Karpas-422 (cell line): ENCODE results near the gene MEGF6. TPM values are rescaled to one million over a fixed set of nuclear protein-coding genes. Genes with fewer than 3 reads are reported as not detected.

Experiments used
- DNase-seq: peaks from one replicate; pipeline ENCODE4 v3.0.0-alpha.2; 2015
- H2AFZ ChIP-seq: fragments of 200-600 bp; sonication (generic); 2 replicates; pipeline ENCODE4 v1.6.1; 2014; ENCODE audit warnings: antibody characterized with exemption, low read length, mixed read lengths
- H3K27ac ChIP-seq: fragments of 200-600 bp; sonication (generic); 2 replicates; pipeline ENCODE4 v1.5.1; 2014; ENCODE audit warnings: mild to moderate bottlenecking, low read length, moderate library complexity
- H3K27me3 ChIP-seq: fragments of 200-600 bp; sonication (generic); 2 replicates; pipeline ENCODE4 v1.6.1; 2014; ENCODE audit warnings: low read length, mixed read lengths
- H3K36me3 ChIP-seq: fragments of 200-600 bp; sonication (generic); 2 replicates; pipeline ENCODE4 v1.6.1; 2014; ENCODE audit warnings: low read length, mixed read lengths; ENCODE audit not compliant: insufficient read depth
- H3K4me1 ChIP-seq: fragments of 200-600 bp; sonication (generic); 2 replicates; pipeline ENCODE4 v1.6.1; 2014; ENCODE audit warnings: mild to moderate bottlenecking, low read length, mixed read lengths
- H3K4me2 ChIP-seq: fragments of 200-600 bp; sonication (generic); 2 replicates; pipeline ENCODE4 v1.6.1; 2014; ENCODE audit warnings: low read length, low read depth, mild to moderate bottlenecking; ENCODE audit not compliant: poor library complexity, severe bottlenecking
- H3K4me3 ChIP-seq: fragments of 200-600 bp; sonication (generic); 2 replicates; pipeline ENCODE4 v1.5.1; 2014; ENCODE audit warnings: mild to moderate bottlenecking, antibody characterized with exemption, low read length, mixed read lengths
- H3K79me2 ChIP-seq: fragments of 200-600 bp; sonication (generic); 2 replicates; pipeline ENCODE4 v1.6.1; 2014; ENCODE audit warnings: mild to moderate bottlenecking, low read length, mixed read lengths
- H3K9ac ChIP-seq: fragments of 200-600 bp; sonication (generic); 2 replicates; pipeline ENCODE4 v1.6.0; 2014; ENCODE audit warnings: low read length
- H3K9me2 ChIP-seq: fragments of 200-600 bp; sonication (generic), shearing (Covaris generic); replicated peaks from 2 replicates; pipeline ENCODE4 v1.6.0; 2014; ENCODE audit warnings: mild to moderate bottlenecking, low read length, moderate library complexity; ENCODE audit not compliant: insufficient read depth
- H3K9me3 ChIP-seq: fragments of 300-700, 200-600 bp; sonication (generic); 2 replicates; pipeline ENCODE4 v1.6.1; 2014; ENCODE audit warnings: low read length, mixed read lengths
- H4K20me1 ChIP-seq: fragments of 200-600 bp; sonication (generic); 2 replicates; pipeline ENCODE4 v1.6.1; 2014; ENCODE audit warnings: mild to moderate bottlenecking, antibody characterized with exemption, low read length, low read depth; ENCODE audit not compliant: insufficient read depth
- total RNA-seq: library from RNA; depleted of rRNA; stranded (reverse); fragments of >200 nt; shearing (Covaris generic); gene quantifications from 2 replicates; pipeline ENCODE4 v1.2.3, GENCODE V29; 2014; ENCODE audit warnings: low replicate concordance

MEGF6 gene
- total RNA-seq, 1 experiment from 2014 or later, result not detected

GRCh38 chr1:3568815-3569435 lies 42.4 kb downstream of the MEGF6 start:
- Histone ChIP-seq H3K79me2 (no peaks in the 10 kb centered on the region), H3K9me3 (no peaks in the 10 kb centered on the region; the same call in 1 of the 2 replicates), H3K9ac (no peak overlapping the region), H3K4me1 (peaks cover 16% of the 10 kb centered on the region), H3K4me3 (no peak overlapping the region), H3K9me2 (no peaks in the 10 kb centered on the region), H3K27ac (no peak overlapping the region), H3K36me3 (no peaks in the 10 kb centered on the region), H4K20me1 (no peaks in the 10 kb centered on the region), H2AFZ (no peak overlapping the region), H3K4me2 (no peak overlapping the region), H3K27me3 (no peaks in the 10 kb centered on the region)
- no peak for DNase-seq

GRCh38 chr1:3566951-3567804 lies 44.1 kb downstream of the MEGF6 start:
- peaks cover 16% of the 10 kb centered on the region for H3K4me1 ChIP-seq

GRCh38 chr1:3566003-3566885 lies 45.1 kb downstream of the MEGF6 start:
- H3K9me3 ChIP-seq, result no peaks in the 10 kb centered on the region; the same call in 1 of the 2 replicates
- no peak overlapping the region for H3K4me3 ChIP-seq
- H4K20me1 ChIP-seq, result no peaks in the 10 kb centered on the region
- no peak overlapping the region for H3K4me2 ChIP-seq
- H3K27me3 ChIP-seq, result no peaks in the 10 kb centered on the region
- H3K4me1 ChIP-seq, result peaks cover 16% of the 10 kb centered on the region
- no peaks in the 10 kb centered on the region for H3K79me2 ChIP-seq
- no peak overlapping the region for H3K9ac ChIP-seq
- H3K36me3 ChIP-seq, result no peaks in the 10 kb centered on the region
- no peak overlapping the region for H3K27ac ChIP-seq
- DNase-seq, result no peak
- no peaks in the 10 kb centered on the region for H3K9me2 ChIP-seq
- no peak overlapping the region for H2AFZ ChIP-seq

More at GRCh38 chr1:3566951-3567804, 44.1 kb downstream of the MEGF6 start:
- H2AFZ ChIP-seq, result no peak overlapping the region
- H3K9ac ChIP-seq, result no peak overlapping the region
- H3K9me2 ChIP-seq, result no peaks in the 10 kb centered on the region
- H3K79me2 ChIP-seq, result no peaks in the 10 kb centered on the region
- H3K9me3 ChIP-seq, result no peaks in the 10 kb centered on the region; the same call in 1 of the 2 replicates
- H3K4me2 ChIP-seq, result no peak overlapping the region
- H3K27me3 ChIP-seq, result no peaks in the 10 kb centered on the region
- DNase-seq, result no peak
- H3K36me3 ChIP-seq, result no peaks in the 10 kb centered on the region
- H4K20me1 ChIP-seq, result no peaks in the 10 kb centered on the region
- H3K4me3 ChIP-seq, result no peak overlapping the region
- no peak overlapping the region for H3K27ac ChIP-seq

- peaks cover 7% of the 10 kb centered on the region for H3K4me1 ChIP-seq
- H3K27ac ChIP-seq, result no peak overlapping the region
- no peak overlapping the region for H3K4me3 ChIP-seq
- no peaks in the 10 kb centered on the region for H4K20me1 ChIP-seq
- peak; percentile 81 for DNase-seq
- no peak overlapping the region for H3K4me2 ChIP-seq
- H3K9me2 ChIP-seq, result no peaks in the 10 kb centered on the region
- H3K27me3 ChIP-seq, result no peaks in the 10 kb centered on the region
- no peaks in the 10 kb centered on the region for H3K36me3 ChIP-seq
- no peaks in the 10 kb centered on the region for H3K9me3 ChIP-seq
- no peak overlapping the region for H2AFZ ChIP-seq
- no peak overlapping the region for H3K9ac ChIP-seq
- no peaks in the 10 kb centered on the region for H3K79me2 ChIP-seq
Measured at GRCh38 chr1:3564921-3565831, 46.1 kb downstream of the MEGF6 start.

- Histone ChIP-seq H3K4me2 (no peak overlapping the region), H3K9me2 (no peaks in the 10 kb centered on the region), H3K9me3 (no peaks in the 10 kb centered on the region), H3K36me3 (no peaks in the 10 kb centered on the region), H3K4me1 (no peaks in the 10 kb centered on the region), H3K79me2 (no peaks in the 10 kb centered on the region), H3K4me3 (no peak overlapping the region), H3K27ac (no peak overlapping the region), H4K20me1 (no peaks in the 10 kb centered on the region), H3K9ac (no peak overlapping the region), H3K27me3 (no peaks in the 10 kb centered on the region), H2AFZ (no peak overlapping the region)
- DNase-seq, result no peak
Measured at GRCh38 chr1:3563610-3564009, 47.7 kb downstream of the MEGF6 start.

- H3K27me3 ChIP-seq, result no peaks in the 10 kb centered on the region
- H3K79me2 ChIP-seq, result no peaks in the 10 kb centered on the region
- H3K9me2 ChIP-seq, result no peaks in the 10 kb centered on the region
- no peak overlapping the region for H3K4me2 ChIP-seq
- no peak overlapping the region for H2AFZ ChIP-seq
- H3K9ac ChIP-seq, result no peak overlapping the region
- H3K9me3 ChIP-seq, result no peaks in the 10 kb centered on the region
- no peaks in the 10 kb centered on the region for H4K20me1 ChIP-seq
- no peak overlapping the region for H3K27ac ChIP-seq
- no peak overlapping the region for H3K4me3 ChIP-seq
- no peaks in the 10 kb centered on the region for H3K36me3 ChIP-seq
- H3K4me1 ChIP-seq, result no peaks in the 10 kb centered on the region
- no peak for DNase-seq
Measured at GRCh38 chr1:3563125-3563524, 48.2 kb downstream of the MEGF6 start.

- no peak overlapping the region for H2AFZ ChIP-seq
- no peaks in the 10 kb centered on the region for H3K9me2 ChIP-seq
- DNase-seq, result no peak
- no peaks in the 10 kb centered on the region for H4K20me1 ChIP-seq
- no peak overlapping the region for H3K27ac ChIP-seq
- no peak overlapping the region for H3K4me3 ChIP-seq
- H3K4me2 ChIP-seq, result no peak overlapping the region
- no peaks in the 10 kb centered on the region for H3K27me3 ChIP-seq
- no peaks in the 10 kb centered on the region for H3K4me1 ChIP-seq
- no peaks in the 10 kb centered on the region for H3K36me3 ChIP-seq
- no peaks in the 10 kb centered on the region for H3K9me3 ChIP-seq
- H3K9ac ChIP-seq, result no peak overlapping the region
- H3K79me2 ChIP-seq, result no peaks in the 10 kb centered on the region
Measured at GRCh38 chr1:3562712-3563111, 48.6 kb downstream of the MEGF6 start.
